NAMALWA (cell line): ENCODE data around the gene MAPT.
A peak's percentile ranks its signal among the peaks of the same experiment; 100 is the strongest.
"Not testable (repeated sequence)": the region's sequence is repeated elsewhere in the genome, so short reads cannot be mapped to it uniquely, and the experiment has no call there.

Experiments
- DNase-seq: peaks from one replicate; pipeline ENCODE4 v3.0.0-alpha.2; 2015; ENCODE audit warnings: low spot score

Gene MAPT

GRCh38 chr17:46010597-46011186, 116.3 kb downstream of the MAPT start:
- DNase-seq = no peak

DNA sequence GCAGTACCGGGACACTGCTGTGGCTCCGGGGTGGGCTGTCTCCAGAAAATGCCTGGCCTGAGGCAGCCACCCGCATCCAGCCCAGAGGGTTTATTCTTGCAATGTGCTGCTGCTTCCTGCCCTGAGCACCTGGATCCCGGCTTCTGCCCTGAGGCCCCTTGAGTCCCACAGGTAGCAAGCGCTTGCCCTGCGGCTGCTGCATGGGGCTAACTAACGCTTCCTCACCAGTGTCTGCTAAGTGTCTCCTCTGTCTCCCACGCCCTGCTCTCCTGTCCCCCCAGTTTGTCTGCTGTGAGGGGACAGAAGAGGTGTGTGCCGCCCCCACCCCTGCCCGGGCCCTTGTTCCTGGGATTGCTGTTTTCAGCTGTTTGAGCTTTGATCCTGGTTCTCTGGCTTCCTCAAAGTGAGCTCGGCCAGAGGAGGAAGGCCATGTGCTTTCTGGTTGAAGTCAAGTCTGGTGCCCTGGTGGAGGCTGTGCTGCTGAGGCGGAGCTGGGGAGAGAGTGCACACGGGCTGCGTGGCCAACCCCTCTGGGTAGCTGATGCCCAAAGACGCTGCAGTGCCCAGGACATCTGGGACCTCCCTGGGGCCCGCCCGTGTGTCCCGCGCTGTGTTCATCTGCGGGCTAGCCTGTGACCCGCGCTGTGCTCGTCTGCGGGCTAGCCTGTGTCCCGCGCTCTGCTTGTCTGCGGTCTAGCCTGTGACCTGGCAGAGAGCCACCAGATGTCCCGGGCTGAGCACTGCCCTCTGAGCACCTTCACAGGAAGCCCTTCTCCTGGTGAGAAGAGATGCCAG, 117.6 kb downstream of the MAPT start:
- DNase-seq = no peak

DNA sequence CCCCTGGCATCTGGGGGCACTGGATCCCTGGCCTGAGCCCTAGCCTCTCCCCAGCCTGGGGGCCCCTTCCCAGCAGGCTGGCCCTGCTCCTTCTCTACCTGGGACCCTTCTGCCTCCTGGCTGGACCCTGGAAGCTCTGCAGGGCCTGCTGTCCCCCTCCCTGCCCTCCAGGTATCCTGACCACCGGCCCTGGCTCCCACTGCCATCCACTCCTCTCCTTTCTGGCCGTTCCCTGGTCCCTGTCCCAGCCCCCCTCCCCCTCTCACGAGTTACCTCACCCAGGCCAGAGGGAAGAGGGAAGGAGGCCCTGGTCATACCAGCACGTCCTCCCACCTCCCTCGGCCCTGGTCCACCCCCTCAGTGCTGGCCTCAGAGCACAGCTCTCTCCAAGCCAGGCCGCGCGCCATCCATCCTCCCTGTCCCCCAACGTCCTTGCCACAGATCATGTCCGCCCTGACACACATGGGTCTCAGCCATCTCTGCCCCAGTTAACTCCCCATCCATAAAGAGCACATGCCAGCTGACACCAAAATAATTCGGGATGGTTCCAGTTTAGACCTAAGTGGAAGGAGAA, 118.2 kb downstream of the MAPT start:
- no peak for DNase-seq

DNA sequence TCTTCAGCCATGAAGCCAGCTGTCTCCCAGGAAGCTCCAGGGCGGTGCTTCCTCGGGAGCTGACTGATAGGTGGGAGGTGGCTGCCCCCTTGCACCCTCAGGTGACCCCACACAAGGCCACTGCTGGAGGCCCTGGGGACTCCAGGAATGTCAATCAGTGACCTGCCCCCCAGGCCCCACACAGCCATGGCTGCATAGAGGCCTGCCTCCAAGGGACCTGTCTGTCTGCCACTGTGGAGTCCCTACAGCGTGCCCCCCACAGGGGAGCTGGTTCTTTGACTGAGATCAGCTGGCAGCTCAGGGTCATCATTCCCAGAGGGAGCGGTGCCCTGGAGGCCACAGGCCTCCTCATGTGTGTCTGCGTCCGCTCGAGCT, 118.8 kb downstream of the MAPT start:
- no peak for DNase-seq

- DNase-seq = no peak
Observed at GRCh38 chr17:46013502-46014165, 119.3 kb downstream of the MAPT start.

DNA sequence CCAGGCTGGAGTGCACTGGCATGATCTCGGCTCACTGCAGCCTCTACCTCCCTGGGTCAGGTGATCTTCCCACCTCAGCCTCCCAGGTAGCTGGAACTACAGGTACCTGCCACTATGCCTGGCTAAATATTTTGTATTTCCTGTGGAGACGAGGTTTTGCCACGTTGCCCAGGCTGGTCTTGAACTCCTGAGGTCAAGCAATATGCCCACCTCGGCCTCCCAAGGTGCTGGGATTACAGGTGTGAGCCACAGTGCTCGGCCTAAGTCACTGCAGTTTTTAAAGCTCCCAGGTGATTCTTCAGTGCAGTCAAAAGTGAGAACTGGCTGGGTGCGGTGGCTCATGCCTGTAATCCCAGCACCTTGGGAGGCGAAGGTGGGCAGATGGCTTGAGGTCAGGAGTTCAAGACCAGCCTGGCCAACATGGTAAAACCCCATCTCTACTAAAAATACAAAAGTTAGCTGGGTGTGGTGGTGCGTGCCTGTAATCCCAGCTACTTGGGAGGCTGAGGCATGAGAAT, 125.1 kb downstream of the MAPT start:
- not testable (repeated sequence) for DNase-seq

DNA sequence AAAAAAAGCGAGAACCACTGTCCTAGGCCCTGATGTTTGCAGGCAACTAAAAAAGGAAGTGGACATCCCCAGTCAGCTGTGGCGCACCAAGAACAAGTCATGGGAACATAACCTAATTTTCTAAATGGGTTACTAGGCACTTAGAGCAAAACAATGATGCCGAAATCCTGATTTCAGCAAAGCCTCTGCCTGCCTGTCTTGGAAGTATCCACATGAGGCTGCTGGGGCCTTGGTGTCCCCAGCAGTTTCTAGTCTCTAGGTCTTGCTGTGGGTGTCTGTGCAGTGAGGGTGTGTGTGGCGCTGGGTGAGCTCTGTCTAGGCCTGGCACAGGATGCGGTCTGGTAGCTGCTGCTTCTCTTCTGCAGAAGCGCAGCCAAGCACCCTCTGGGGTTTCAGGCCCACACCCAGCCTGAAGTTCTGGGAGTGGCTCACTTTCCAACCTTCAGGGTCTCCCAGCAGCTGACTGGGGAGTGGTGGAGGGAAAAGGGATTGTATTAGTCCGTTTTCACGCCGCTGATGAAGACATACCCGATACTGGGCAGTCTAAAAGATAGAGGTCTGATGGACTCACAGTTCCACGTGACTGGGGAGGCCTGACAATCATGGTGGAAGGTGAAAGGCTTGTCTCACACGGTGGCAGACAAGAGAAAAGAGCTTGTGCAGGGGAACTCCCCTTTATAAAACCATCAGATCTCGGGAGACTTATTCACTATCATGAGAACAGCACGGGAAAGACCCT, 125.8 kb downstream of the MAPT start:
- no peak for DNase-seq

DNA sequence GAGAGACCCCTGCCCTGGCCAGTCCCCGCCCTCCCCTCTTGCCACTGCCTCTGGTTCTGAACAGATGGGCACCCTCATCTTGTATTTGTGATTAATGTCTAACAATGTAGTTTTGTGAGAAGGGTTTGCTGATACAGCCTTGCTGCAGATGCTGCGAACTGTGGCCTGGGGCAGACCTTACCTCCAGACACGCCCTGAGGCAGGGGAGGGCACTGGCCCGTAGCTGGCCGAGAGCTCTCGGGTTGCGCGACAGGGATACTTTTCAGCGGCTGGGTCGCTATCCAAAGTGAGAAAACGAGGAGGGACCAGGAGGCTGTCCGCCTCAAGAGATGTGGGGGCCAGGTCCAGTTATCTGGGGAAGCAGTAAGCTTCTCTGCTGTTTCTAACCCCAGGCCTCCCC, 126.6 kb downstream of the MAPT start:
- DNase-seq = no peak

GRCh38 chr17:46023366-46023765, 129.0 kb downstream of the MAPT start:
- DNase-seq = not testable (repeated sequence)

GRCh38 chr17:46023783-46024388, 129.5 kb downstream of the MAPT start:
- DNase-seq = no peak

GRCh38 chr17:46024590-46024989, 130.2 kb downstream of the MAPT start:
- DNase-seq = no peak

GRCh38 chr17:46025060-46025459, 130.7 kb downstream of the MAPT start:
- no peak for DNase-seq

DNA sequence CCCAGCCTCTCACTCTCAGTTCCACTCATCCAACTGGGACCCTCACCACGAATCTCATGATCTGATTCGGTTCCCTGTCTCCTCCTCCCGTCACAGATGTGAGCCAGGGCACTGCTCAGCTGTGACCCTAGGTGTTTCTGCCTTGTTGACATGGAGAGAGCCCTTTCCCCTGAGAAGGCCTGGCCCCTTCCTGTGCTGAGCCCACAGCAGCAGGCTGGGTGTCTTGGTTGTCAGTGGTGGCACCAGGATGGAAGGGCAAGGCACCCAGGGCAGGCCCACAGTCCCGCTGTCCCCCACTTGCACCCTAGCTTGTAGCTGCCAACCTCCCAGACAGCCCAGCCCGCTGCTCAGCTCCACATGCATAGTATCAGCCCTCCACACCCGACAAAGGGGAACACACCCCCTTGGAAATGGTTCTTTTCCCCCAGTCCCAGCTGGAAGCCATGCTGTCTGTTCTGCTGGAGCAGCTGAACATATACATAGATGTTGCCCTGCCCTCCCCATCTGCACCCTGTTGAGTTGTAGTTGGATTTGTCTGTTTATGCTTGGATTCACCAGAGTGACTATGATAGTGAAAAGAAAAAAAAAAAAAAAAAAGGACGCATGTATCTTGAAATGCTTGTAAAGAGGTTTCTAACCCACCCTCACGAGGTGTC, 131.3 kb downstream of the MAPT start:
- no peak for DNase-seq

- DNase-seq = peak; percentile 52
Observed at GRCh38 chr17:46026166-46027047, 132.1 kb downstream of the MAPT start.

GRCh38 chr17:46027048-46027975, 133.0 kb downstream of the MAPT start:
- no peak for DNase-seq

- DNase-seq = no peak
Observed at GRCh38 chr17:46027976-46028325, 133.6 kb downstream of the MAPT start.

DNA sequence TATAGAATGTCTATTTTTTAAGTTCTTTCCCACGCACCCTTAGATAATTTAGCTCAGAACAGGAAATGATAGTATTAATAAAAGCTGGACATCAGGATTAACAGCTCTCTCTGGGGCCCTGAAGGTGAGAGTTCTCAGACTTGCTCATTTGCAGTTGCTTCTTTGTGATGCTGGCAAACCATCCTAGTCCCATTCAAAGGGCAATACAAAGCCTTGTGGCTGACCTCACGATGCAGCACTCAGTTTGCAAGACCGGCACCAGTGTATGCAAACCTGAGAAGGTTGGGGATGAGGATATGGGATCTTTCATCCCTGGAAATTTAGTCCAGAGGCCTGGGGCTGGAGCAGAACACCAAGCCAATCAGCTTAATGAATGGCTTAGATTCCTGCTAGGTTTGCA, 134.0 kb downstream of the MAPT start:
- DNase-seq = no peak

DNA sequence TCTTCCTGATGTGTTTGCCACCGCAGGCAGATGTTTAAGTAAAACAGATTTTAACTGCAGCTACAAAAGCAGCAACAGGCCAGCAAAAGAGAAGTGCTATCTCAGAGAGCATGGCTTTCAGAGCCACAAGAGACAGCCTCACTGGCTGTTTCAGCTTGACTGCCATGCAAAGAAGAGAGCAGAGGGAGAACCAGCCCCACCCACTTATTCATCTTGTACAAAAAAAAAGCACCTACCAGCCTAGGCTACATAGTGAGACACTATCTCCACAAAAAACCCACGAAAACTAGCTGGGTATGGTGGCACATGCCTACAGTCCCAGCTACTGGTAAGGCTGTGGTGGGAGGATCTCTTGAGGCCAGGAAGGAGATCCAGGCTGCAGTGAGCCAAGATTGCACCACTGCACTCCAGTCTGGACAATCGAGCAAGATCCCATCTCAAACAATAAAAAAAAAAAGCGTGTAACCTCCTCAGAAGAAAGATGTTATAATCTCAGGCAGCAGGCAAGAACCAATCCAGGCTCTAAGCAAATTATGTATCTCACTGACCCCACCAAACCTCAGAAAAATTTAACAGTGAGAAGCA, 134.7 kb downstream of the MAPT start:
- DNase-seq = peak; percentile 43

DNA sequence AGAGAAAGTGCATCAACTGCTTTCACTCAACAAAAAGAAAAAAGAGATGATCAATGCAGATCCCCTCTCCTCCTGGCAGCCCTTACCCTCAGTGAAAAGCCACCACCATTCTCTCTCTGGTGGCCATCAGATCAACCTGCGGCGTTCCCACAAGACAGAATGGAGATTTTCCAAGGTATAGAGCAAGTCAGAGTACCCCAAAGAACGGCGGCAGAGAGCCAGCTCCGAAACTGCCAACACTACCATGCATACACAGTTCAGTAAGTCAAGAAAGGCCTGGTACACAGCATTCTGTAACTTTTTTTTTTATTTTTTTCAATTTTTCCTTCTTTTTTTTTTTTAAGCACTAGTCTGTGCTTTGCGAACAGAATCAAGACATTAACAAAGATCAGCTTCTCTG, 135.3 kb downstream of the MAPT start:
- DNase-seq = no peak
